ENCODE results near the gene CCDC6. TPM values are rescaled to one million over a fixed set of nuclear protein-coding genes. Genes with fewer than 3 reads are reported as not detected.
"Not testable (repeated sequence)": the region's sequence is repeated elsewhere in the genome, so short reads cannot be mapped to it uniquely, and the experiment has no call there.

Gene CCDC6
- total RNA-seq, 6 donors from 2014 or later: 42.5 to 118 (median 51.5) TPM

- Histone ChIP-seq H3K36me3 (no peaks in the 10 kb centered on the region), H3K9me3 (no peaks in the 10 kb centered on the region), H3K4me3 (no peak overlapping the region), H3K27me3 (no peaks in the 10 kb centered on the region), H3K4me1 (no peaks in the 10 kb centered on the region), H3K27ac (no peak overlapping the region)
- WGBS, 2 donors: 62 to 70% methylated on average over 2 of the region's 2 CpGs
- TF ChIP-seq POLR2AphosphoS5 (IDR thresholded peaks at IDR 0.05) (no peak), EP300 (IDR thresholded peaks at IDR 0.05) (no peak), CTCF (IDR thresholded peaks at IDR 0.05) (no peak), POLR2A (IDR thresholded peaks at IDR 0.05) (no peak)
- ATAC-seq (ENCODE audit: low FRiP score in 2 of 2) (no peak), DNase-seq (no peak)
Measured at GRCh38 chr10:59934701-59935100, 28.3 kb upstream of the CCDC6 start.

GRCh38 chr10:59930788-59931521 is 24.6 kb upstream of the CCDC6 start:
- H3K9me3 ChIP-seq; H3K27ac ChIP-seq; ATAC-seq (ENCODE audit: low FRiP score in 2 of 2); H3K4me1 ChIP-seq; H3K4me3 ChIP-seq; H3K27me3 ChIP-seq; H3K36me3 ChIP-seq; DNase-seq: not testable (repeated sequence)
- WGBS, 2 donors: 82 to 88% methylated on average over 5 of the region's 5 CpGs

DNA sequence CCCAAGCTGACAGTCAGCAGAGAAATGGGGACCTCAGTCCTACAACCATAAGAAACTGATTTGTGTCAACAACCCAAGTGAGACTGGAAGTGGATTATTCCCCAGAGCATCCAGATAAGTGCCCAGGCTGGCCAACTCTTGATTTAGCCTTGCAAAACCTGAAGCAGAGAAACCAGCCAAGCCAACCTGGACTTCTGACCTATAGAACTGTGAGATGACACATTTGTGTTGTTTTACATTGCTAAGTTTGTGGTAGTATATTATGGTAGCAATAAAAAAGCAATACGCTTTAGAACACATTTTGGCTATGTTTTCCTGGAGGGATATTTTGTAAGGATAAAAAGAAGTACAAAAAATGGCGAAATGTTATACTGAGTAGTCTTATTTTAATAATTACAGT is 19.7 kb upstream of the CCDC6 start:
- DNase-seq (no peak), ATAC-seq (ENCODE audit: low FRiP score in 2 of 2) (no peak)
- Histone ChIP-seq H3K27ac (no peak overlapping the region), H3K27me3 (no peaks in the 10 kb centered on the region), H3K4me1 (no peaks in the 10 kb centered on the region), H3K36me3 (no peaks in the 10 kb centered on the region), H3K4me3 (no peak overlapping the region), H3K9me3 (peaks cover 3 to 15% (median 12%) of the 10 kb centered on the region in 4 donors)
- TF ChIP-seq POLR2A (IDR thresholded peaks at IDR 0.05) (no peak), EP300 (IDR thresholded peaks at IDR 0.05) (no peak)
- 93% methylated on average over 2 of the region's 2 CpGs for WGBS, 2 donors

DNA sequence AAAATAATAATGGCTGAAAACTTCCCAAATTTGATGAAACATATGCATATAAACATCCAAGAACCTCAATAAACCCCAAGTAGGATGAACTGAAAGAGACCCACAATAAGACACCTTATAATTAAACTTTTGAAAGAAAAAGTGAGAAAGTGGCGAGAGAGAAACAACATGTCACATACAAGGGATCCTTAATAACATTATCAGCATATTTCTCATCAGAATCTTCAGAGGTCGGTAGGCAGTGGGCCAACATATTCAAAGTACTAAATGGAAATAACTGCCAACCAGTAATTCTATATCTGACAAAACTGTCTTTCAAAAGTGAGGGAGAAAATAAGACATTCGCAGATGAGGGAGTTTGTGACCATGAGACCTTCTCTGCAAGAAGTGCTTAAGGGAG is 16.6 kb upstream of the CCDC6 start:
- WGBS, 2 donors: 59 to 60% methylated on average over 3 of the region's 3 CpGs

GRCh38 chr10:59917922-59918321 is 11.6 kb upstream of the CCDC6 start:
- H3K4me1 ChIP-seq: no peaks in the 10 kb centered on the region
- no peaks in the 10 kb centered on the region for H3K36me3 ChIP-seq
- H3K9me3 ChIP-seq: peaks cover 7 to 19% (median 14%) of the 10 kb centered on the region in 4 donors
- WGBS, 2 donors: 71 to 83% methylated on average over 1 of the region's 1 CpG
- H3K27me3 ChIP-seq: no peaks in the 10 kb centered on the region
- no peak for DNase-seq
- H3K27ac ChIP-seq: no peak overlapping the region
- H3K4me3 ChIP-seq: no peak overlapping the region
- ATAC-seq (ENCODE audit: low FRiP score in 2 of 2): no peak
- no peak for TF ChIP-seq POLR2A (IDR thresholded peaks at IDR 0.05)
- TF ChIP-seq CTCF (IDR thresholded peaks at IDR 0.05): no peak
- TF ChIP-seq EP300 (IDR thresholded peaks at IDR 0.05): no peak
- no peak for TF ChIP-seq POLR2AphosphoS5 (IDR thresholded peaks at IDR 0.05)

More for the DNA sequence above, 16.6 kb upstream of the CCDC6 start:
- H3K9me3 ChIP-seq: peaks cover 3 to 15% (median 12%) of the 10 kb centered on the region in 4 donors
- TF ChIP-seq EP300 (IDR thresholded peaks at IDR 0.05): no peak
- no peak for TF ChIP-seq POLR2A (IDR thresholded peaks at IDR 0.05)
- no peak for TF ChIP-seq CTCF (IDR thresholded peaks at IDR 0.05)
- TF ChIP-seq POLR2AphosphoS5 (IDR thresholded peaks at IDR 0.05): no peak
- no peak for ATAC-seq (ENCODE audit: low FRiP score in 2 of 2)
- H3K4me3 ChIP-seq: no peak overlapping the region
- no peak overlapping the region for H3K27ac ChIP-seq
- no peaks in the 10 kb centered on the region for H3K36me3 ChIP-seq
- no peak for DNase-seq
- H3K4me1 ChIP-seq: no peaks in the 10 kb centered on the region
- no peaks in the 10 kb centered on the region for H3K27me3 ChIP-seq
